Spleen (tissue), 11 donors: ENCODE results near the gene DBNDD1. TPM values are rescaled to one million over a fixed set of nuclear protein-coding genes. Genes with fewer than 3 reads are reported as not detected.

Experiments
- DNase-seq: peaks from one replicate; pipeline ENCODE4 v3.0.0-alpha.2; 2020
- H3K27ac ChIP-seq, 8 donors: fragments of 200-600 bp; sonication (generic) in 7 of 8; 1 replicate in 4 of 8; 2 replicates in 4 of 8; pipeline versions ENCODE4 v1.5.0 to v1.8.0; 2016 to 2021; ENCODE audit warnings: inconsistent platforms in 4 of 8, mild to moderate bottlenecking in 4 of 8, moderate library complexity in 1 of 8
- H3K27me3 ChIP-seq, 7 donors: fragments of 200-600 bp; sonication (generic) in 6 of 7; replicated peaks in 1 of 7; 1 replicate in 4 of 7; 2 replicates in 3 of 7; pipeline versions ENCODE4 v1.5.0 to v1.8.0; 2016 to 2021; ENCODE audit warnings: inconsistent platforms in 3 of 7, mild to moderate bottlenecking in 1 of 7
- H3K36me3 ChIP-seq, 6 donors: fragments of 200-600 bp; sonication (generic) in 5 of 6; 1 replicate in 4 of 6; 2 replicates in 2 of 6; pipeline versions ENCODE4 v1.5.0 to v1.8.0; 2016 to 2021; ENCODE audit warnings: inconsistent platforms in 2 of 6
- H3K4me1 ChIP-seq, 6 donors: fragments of 200-600 bp; sonication (generic) in 5 of 6; 1 replicate in 3 of 6; 2 replicates in 3 of 6; pipeline versions ENCODE4 v1.5.0 to v1.8.0; 2016 to 2021; ENCODE audit warnings: inconsistent platforms in 3 of 6
- H3K4me3 ChIP-seq, 8 donors: fragments of 200-600 bp; sonication (generic) in 7 of 8; 1 replicate in 4 of 8; 2 replicates in 4 of 8; pipeline versions ENCODE4 v1.5.0 to v1.8.0; 2016 to 2021; ENCODE audit warnings: inconsistent platforms in 4 of 8, mild to moderate bottlenecking in 4 of 8, moderate library complexity in 2 of 8
- H3K9me3 ChIP-seq, 8 donors: fragments of 200-600 bp; sonication (generic) in 7 of 8; 1 replicate in 4 of 8; 2 replicates in 4 of 8; pipeline versions ENCODE4 v1.5.0 to v1.8.0; 2016 to 2021; ENCODE audit warnings: inconsistent platforms in 4 of 8
- POLR2A ChIP-seq, 3 donors: fragments of 450-650 bp; IDR thresholded peaks; one replicate each; pipeline ENCODE4 v1.5.1; 2017; ENCODE audit warnings: antibody characterized with exemption in 3 of 3, mild to moderate bottlenecking in 1 of 3
- POLR2AphosphoS5 ChIP-seq, 3 donors: sonication (generic); formaldehyde crosslinking; IDR thresholded peaks; one replicate each; pipeline ENCODE4 v1.5.1; 2017; ENCODE audit warnings: antibody characterized with exemption in 3 of 3
- WGBS, 5 donors: extraction: QIAGEN DNeasy Blood & Tissue Kit in 3 of 5; methylation state at CpG; one replicate each; pipeline versions ENCODE4 v1.1.5 to v1.1.7; 2013 to 2018; 5-methylcytosine and 5-hydroxymethylcytosine counted together
- intact Hi-C: fragments of 100-400 bp; cut with DNase I; formaldehyde crosslinking; loops from one replicate; pipeline ENCODE4 v1.15.0; 2023; ENCODE audit warnings: low total_unique reads
- polyA plus RNA-seq, 3 donors: library from polyadenylated mRNA; stranded (reverse); fragments of 200-250 nt; gene quantifications; one replicate each; pipeline ENCODE4 v1.2.1, GENCODE V29; 2013
- total RNA-seq, 7 donors: library from RNA; depleted of rRNA in 3 of 7; stranded (reverse); fragments of >200 nt in 3 of 7; fragmentation: NEBNext Ultra II Directional in 4 of 7; extraction: Animal tissue kit (Norgen Biotek cat#: 25700) in 4 of 7; gene quantifications; one replicate each; pipeline versions ENCODE4 v1.1.0 to v1.2.1, GENCODE V29; 2016 to 2021
- TF ChIP-seq, protein P1 (sequence below), 11 experiments: fragments of 200-600 bp in 7 of 11; fragments of 450-650 bp in 4 of 11; sonication (generic) in 4 of 11; IDR thresholded peaks in 8 of 11; conservative IDR thresholded peaks in 3 of 11; 1 replicate in 7 of 11; 2 replicates in 4 of 11; pipeline versions ENCODE4 v1.4.0 to v1.8.0; 2016 to 2021; ENCODE audit warnings: antibody characterized with exemption in 11 of 11, inconsistent platforms in 4 of 11, mild to moderate bottlenecking in 1 of 11
- donor health status: healthy with polysubstance abuse.
- donor health status: DM: no; HTN: no; CAD: no; lungs with moderate emphysema.
- donor health status: DM: no; HTN: no; CAD: no.
- donor health status: Bipolar disorder and iron deficiency.
- donor health status: healthy.
- donor health status: DM: no; HTN: no; CAD: no.
- donor health status: DM: yes; HTN: yes; CAD: no.

The DBNDD1 gene
- total and polyA plus RNA-seq, 10 donors, result 0.66 to 3.7 (median 1.7) TPM

DNA sequence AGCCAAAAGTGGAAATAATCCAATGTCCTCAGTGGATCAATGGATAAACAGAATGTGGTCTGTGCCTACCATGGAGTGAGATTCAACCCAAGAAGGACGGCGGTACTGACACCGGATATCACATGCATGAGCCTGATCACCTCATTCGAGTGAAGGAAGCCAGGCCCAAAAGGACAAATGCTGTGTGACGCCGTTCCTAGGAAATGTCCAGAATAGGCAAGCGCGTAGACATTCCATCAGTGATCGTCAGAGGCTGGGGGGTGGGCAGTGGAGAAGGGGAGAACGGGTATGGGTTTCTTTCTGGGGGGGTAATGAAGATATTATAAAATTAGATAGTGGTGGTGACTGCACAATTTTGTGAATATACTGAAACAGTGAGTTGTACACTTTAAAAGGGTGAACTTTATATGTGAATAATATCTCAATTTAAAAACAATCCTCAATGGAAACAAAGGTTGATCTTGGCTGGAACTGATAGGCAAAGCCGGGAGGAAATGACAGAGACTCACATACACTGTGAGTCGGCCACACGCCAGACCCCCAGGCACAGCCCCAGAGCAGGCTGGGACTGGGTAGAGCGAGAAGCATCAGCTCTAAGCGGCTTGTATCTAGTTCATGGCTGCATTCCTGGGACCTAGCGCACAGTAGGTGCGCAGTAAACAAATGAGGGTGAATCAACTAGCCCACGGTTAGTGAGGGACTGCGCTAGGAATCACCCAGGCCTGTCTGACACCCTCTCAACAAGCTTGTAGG lies 3.5 kb downstream of the DBNDD1 start:
- Histone ChIP-seq H3K4me1 (peaks cover 4 to 44% (median 20%) of the 10 kb centered on the region in 6 donors), H3K36me3 (no peaks in the 10 kb centered on the region), H3K27ac (no peak overlapping the region), H3K9me3 (no peaks in the 10 kb centered on the region), H3K27me3 (peaks cover 0 to 73% (median 18%) of the 10 kb centered on the region in 7 donors), H3K4me3 (no peak overlapping the region)
- 87 to 93% (median 90%) methylated on average over 19 of the region's 19 CpGs for WGBS, 5 donors
- DNase-seq, result no peak
- intact Hi-C loops, result no loop called here
- TF ChIP-seq, protein P1, sequence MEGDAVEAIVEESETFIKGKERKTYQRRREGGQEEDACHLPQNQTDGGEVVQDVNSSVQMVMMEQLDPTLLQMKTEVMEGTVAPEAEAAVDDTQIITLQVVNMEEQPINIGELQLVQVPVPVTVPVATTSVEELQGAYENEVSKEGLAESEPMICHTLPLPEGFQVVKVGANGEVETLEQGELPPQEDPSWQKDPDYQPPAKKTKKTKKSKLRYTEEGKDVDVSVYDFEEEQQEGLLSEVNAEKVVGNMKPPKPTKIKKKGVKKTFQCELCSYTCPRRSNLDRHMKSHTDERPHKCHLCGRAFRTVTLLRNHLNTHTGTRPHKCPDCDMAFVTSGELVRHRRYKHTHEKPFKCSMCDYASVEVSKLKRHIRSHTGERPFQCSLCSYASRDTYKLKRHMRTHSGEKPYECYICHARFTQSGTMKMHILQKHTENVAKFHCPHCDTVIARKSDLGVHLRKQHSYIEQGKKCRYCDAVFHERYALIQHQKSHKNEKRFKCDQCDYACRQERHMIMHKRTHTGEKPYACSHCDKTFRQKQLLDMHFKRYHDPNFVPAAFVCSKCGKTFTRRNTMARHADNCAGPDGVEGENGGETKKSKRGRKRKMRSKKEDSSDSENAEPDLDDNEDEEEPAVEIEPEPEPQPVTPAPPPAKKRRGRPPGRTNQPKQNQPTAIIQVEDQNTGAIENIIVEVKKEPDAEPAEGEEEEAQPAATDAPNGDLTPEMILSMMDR (IDR thresholded peaks at IDR 0.05 in 8 of 11, conservative IDR thresholded peaks at IDR 0.05 in 3 of 11), result no peak
- TF ChIP-seq POLR2A (IDR thresholded peaks at IDR 0.05) (no peak), POLR2AphosphoS5 (IDR thresholded peaks at IDR 0.05) (no peak)

DNA sequence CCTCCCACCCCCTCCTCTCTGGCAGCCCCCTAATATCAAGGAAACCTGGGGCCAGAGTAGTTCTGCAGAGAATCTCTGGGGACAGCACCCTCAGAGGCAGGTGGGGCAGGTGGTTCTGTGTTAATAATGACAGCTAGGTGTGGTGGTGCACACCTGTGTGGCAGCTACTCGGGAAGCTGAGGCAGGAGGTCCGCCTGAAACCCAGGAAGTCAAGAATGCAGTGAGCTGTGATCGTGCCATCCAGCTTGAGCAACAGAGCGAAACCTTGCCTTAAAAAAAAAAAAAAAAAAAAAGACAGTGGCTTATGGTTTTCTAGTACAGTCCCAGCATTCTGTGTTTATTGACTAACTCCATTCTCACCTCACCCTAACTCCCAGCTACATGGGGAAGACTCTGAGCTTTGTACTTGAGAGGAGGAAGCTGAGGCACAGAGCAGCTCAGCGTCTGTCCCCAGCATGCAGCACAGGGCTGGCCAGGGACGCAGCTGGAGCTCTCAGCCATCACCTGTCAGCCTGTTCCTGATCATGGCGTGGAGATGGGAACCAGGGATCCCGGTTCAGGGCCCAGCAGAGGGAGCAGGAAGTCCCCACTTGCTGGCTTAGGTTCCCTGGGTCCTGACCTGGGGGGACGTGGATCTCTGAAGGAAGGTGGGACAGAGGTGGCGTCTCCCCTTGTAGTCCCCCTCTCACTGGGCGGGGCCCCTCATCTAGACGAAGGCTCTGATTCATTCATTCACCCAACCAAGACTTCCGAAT lies 6.1 kb downstream of the DBNDD1 start:
- WGBS, 5 donors, result 42 to 72% (median 60%) methylated on average over 7 to 13 of the region's 13 CpGs
- intact Hi-C loops, result no loop called here

DNA sequence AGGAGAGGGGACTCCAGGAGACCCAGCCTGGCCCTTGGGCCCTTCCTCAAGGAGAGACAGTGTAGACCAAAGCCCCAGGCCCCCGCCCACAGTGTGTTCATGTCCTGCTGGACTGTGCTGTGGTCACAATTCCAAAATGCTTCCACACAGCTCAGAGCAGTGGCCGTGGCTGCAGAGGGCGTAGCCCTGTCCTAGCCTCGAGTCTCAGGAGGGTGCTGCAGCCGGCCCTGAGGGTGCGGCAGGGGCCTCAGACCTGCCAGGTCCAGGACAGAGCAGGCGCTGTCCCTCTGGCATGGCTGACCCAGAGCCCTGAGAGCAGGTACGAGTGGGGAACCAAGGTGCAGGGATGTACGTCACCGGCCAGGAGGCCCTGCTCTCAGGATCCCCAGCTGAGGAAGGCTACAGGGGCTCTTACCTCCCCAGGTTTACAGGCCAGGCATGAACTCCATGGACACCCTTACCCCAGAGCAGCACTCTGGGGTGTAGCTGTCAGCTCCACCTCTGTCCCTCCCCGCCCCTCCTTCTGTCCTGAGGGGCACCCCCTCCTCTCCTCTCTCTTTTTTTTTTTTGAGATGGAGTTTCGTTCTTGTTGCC lies 7.3 kb downstream of the DBNDD1 start:
- intact Hi-C loops, result no loop called here
- TF ChIP-seq, protein P1 (IDR thresholded peaks at IDR 0.05 in 8 of 11, conservative IDR thresholded peaks at IDR 0.05 in 3 of 11), result no peak
- TF ChIP-seq POLR2A (IDR thresholded peaks at IDR 0.05), result no peak
- no peak for TF ChIP-seq POLR2AphosphoS5 (IDR thresholded peaks at IDR 0.05)
- no peak for DNase-seq
- Histone ChIP-seq H3K9me3 (no peaks in the 10 kb centered on the region), H3K27ac (no peak overlapping the region), H3K27me3 (peaks cover 0 to 42% (median 0%) of the 10 kb centered on the region in 7 donors), H3K4me1 (peaks cover 8 to 47% (median 23%) of the 10 kb centered on the region in 6 donors), H3K36me3 (no peaks in the 10 kb centered on the region), H3K4me3 (no peak overlapping the region)
- 83 to 91% (median 88%) methylated on average over 7 to 12 of the region's 12 CpGs for WGBS, 5 donors

More for the DNA sequence above, 6.1 kb downstream of the DBNDD1 start:
- H3K27me3 ChIP-seq, result peaks cover 0 to 51% (median 4%) of the 10 kb centered on the region in 7 donors
- TF ChIP-seq POLR2AphosphoS5 (IDR thresholded peaks at IDR 0.05), result peak in 1 of 3 donors; percentile 68
- TF ChIP-seq, protein P1 (IDR thresholded peaks at IDR 0.05 in 8 of 11, conservative IDR thresholded peaks at IDR 0.05 in 3 of 11), result no peak
- peaks cover 8 to 41% (median 19%) of the 10 kb centered on the region in 6 donors for H3K4me1 ChIP-seq
- H3K27ac ChIP-seq, result no peak overlapping the region
- H3K36me3 ChIP-seq, result no peaks in the 10 kb centered on the region
- DNase-seq, result no peak
- no peak overlapping the region for H3K4me3 ChIP-seq
- no peaks in the 10 kb centered on the region for H3K9me3 ChIP-seq

DNA sequence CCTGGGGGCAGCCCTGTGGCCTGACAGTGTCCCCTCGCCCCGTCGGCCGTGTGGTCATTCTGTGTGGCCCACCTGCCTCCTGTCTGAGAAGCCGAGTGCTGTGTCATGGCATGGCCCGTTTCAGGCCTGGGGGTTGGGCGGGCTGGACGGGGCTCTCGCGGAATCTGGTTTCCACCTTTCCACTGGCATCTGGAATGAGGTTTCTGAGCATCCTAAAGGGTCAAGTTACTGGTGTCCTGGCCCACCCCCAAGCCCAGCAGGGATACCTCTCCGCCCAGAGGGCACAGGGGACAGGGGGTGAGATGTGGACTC lies 7.8 kb downstream of the DBNDD1 start:
- no peak for DNase-seq
- peaks cover 0 to 36% (median 0%) of the 10 kb centered on the region in 7 donors for H3K27me3 ChIP-seq
- WGBS, 5 donors, result 75 to 80% (median 78%) methylated on average over 10 to 11 of the region's 11 CpGs; no CpG with 5 or more reads in 1 of the 5 donors
- peaks cover 8 to 47% (median 23%) of the 10 kb centered on the region in 6 donors for H3K4me1 ChIP-seq
- intact Hi-C loops, result no loop called here
- H3K36me3 ChIP-seq, result no peaks in the 10 kb centered on the region
- no peak overlapping the region for H3K27ac ChIP-seq
- no peaks in the 10 kb centered on the region for H3K9me3 ChIP-seq
- H3K4me3 ChIP-seq, result no peak overlapping the region
- no peak for TF ChIP-seq POLR2AphosphoS5 (IDR thresholded peaks at IDR 0.05)
- no peak for TF ChIP-seq POLR2A (IDR thresholded peaks at IDR 0.05)
- TF ChIP-seq, protein P1 (IDR thresholded peaks at IDR 0.05 in 8 of 11, conservative IDR thresholded peaks at IDR 0.05 in 3 of 11), result no peak
